Activated naive CD4-positive, alpha-beta T cell treated with Interleukin-2 at 50 U/mL for 16 hours (primary cell): ENCODE data around the gene KLRD1.
"Not testable (repeated sequence)": the region's sequence is repeated elsewhere in the genome, so short reads cannot be mapped to it uniquely, and the experiment has no call there.

Source experiments
- DNase-seq: peaks from one replicate; pipeline ENCODE4 v3.0.0-alpha.2; 2020

KLRD1 gene

GRCh38 chr12:10339053-10339840, 31.6 kb downstream of the KLRD1 start:
- no peak for DNase-seq

GRCh38 chr12:10340946-10341345, 33.3 kb downstream of the KLRD1 start:
- not testable (repeated sequence) for DNase-seq

- no peak for DNase-seq
Observed at GRCh38 chr12:10341892-10342509, 34.3 kb downstream of the KLRD1 start.

GRCh38 chr12:10351457-10351856, 43.8 kb downstream of the KLRD1 start:
- not testable (repeated sequence) for DNase-seq

- DNase-seq = no peak
Observed at GRCh38 chr12:10354071-10354470, 46.4 kb downstream of the KLRD1 start.

GRCh38 chr12:10354502-10354901, 46.8 kb downstream of the KLRD1 start:
- no peak for DNase-seq

GRCh38 chr12:10358131-10358530, 50.5 kb downstream of the KLRD1 start:
- no peak for DNase-seq

- DNase-seq = no peak
Observed at GRCh38 chr12:10358969-10359368, 51.3 kb downstream of the KLRD1 start.

GRCh38 chr12:10361084-10361483, 53.4 kb downstream of the KLRD1 start:
- DNase-seq = no peak

GRCh38 chr12:10361622-10362021, 54.0 kb downstream of the KLRD1 start:
- no peak for DNase-seq

- DNase-seq = no peak
Observed at GRCh38 chr12:10362325-10362724, 54.7 kb downstream of the KLRD1 start.

- no peak for DNase-seq
Observed at GRCh38 chr12:10362828-10363657, 55.4 kb downstream of the KLRD1 start.

- DNase-seq = no peak
Observed at GRCh38 chr12:10363658-10363913, 55.9 kb downstream of the KLRD1 start.

- DNase-seq = peak; percentile 12
Observed at GRCh38 chr12:10363914-10364814, 56.5 kb downstream of the KLRD1 start.

- DNase-seq = peak; percentile 52
Observed at GRCh38 chr12:10364815-10365622, 57.3 kb downstream of the KLRD1 start.

- DNase-seq = no peak
Observed at GRCh38 chr12:10365696-10366405, 58.2 kb downstream of the KLRD1 start.

GRCh38 chr12:10366875-10367274, 59.2 kb downstream of the KLRD1 start:
- no peak for DNase-seq

GRCh38 chr12:10367714-10368113, 60.0 kb downstream of the KLRD1 start:
- not testable (repeated sequence) for DNase-seq

GRCh38 chr12:10368206-10369171, 60.8 kb downstream of the KLRD1 start:
- no peak for DNase-seq
